Measurements from ENCODE around the gene ASPN.

The ASPN gene

DNA sequence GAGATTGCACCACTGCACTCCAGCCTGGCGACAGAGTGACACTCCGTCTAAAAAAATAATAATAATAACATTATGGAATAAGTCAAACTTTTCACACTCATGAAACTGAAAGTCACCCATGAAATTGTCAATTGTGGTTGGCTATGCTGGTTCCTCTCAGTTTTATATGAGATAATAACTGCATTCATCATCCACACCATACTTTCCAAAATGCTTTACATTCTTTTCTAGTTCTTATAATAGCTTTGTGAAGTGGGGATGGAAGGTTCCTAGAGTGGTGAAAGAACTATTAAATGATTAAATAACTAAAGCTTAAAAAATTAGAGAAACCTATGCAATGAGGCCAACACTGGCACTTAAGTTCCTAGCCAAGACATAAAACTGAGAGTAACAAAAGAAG is 12.6 kb upstream of the ASPN start:
- Histone ChIP-seq H2AK5ac (ENCODE audit: low read depth, low read length) (no peak overlapping the region), H3K14ac (ENCODE audit: low read length) (no peak overlapping the region), H4K91ac (ENCODE audit: low read depth, low read length, poor library complexity) (no peak overlapping the region), H2AFZ (ENCODE audit: low read length) (no peak overlapping the region), H3K36me3 (replicated peaks in 1 of 2; ENCODE audit: control insufficient read depth in 2 of 2, insufficient read depth in 2 of 2, low read length in 2 of 2) (no peaks in the 10 kb centered on the region), H3K4me2 (ENCODE audit: insufficient read depth, low read length, poor library complexity, severe bottlenecking) (no peak overlapping the region), H3K23ac (ENCODE audit: low read depth, low read length, poor library complexity) (no peak overlapping the region), H2BK120ac (ENCODE audit: low read depth, low read length) (no peak overlapping the region), H3K4me1 (ENCODE audit: control insufficient read depth in 2 of 2, insufficient read depth in 1 of 2, low read depth in 1 of 2, low read length in 2 of 2) (peaks cover 9% of the 10 kb centered on the region in 2 donors), H3K18ac (ENCODE audit: low read length) (no peak overlapping the region), H2BK12ac (ENCODE audit: low read length) (no peak overlapping the region), H3K4me3 (ENCODE audit: low read length in 2 of 2) (no peak overlapping the region), H3K9ac (ENCODE audit: low read depth, low read length, poor library complexity) (no peak overlapping the region), H4K8ac (ENCODE audit: low read depth, low read length) (no peak overlapping the region), H2BK5ac (ENCODE audit: low read length) (no peak overlapping the region), H3K9me3 (replicated peaks in 1 of 2; ENCODE audit: control insufficient read depth in 2 of 2, insufficient read depth in 1 of 2, low read depth in 1 of 2, low read length in 2 of 2) (no peaks in the 10 kb centered on the region), H3K4ac (ENCODE audit: low read length) (no peak overlapping the region), H2BK15ac (ENCODE audit: low read length) (no peak overlapping the region), H3K27ac (replicated peaks; ENCODE audit: low read length) (no peak overlapping the region), H3K79me1 (ENCODE audit: low read depth, low read length) (no peaks in the 10 kb centered on the region), H3K27me3 (ENCODE audit: control insufficient read depth in 3 of 3, insufficient read depth in 3 of 3, low read depth in 1 of 3, low read length in 3 of 3) (no peaks in the 10 kb centered on the region)
- no CpG with 5 or more reads among the region's 2 CpGs for WGBS, 2 donors (ENCODE audit: extremely low coverage in 2 of 2, insufficient read length in 2 of 2, insufficient replicate concordance in 1 of 2)
- no peak for DNase-seq (ENCODE audit: low spot score)

GRCh38 chr9:92493749-92494387 is 11.6 kb upstream of the ASPN start:
- no peaks in the 10 kb centered on the region for H3K79me1 ChIP-seq (ENCODE audit: low read depth, low read length)
- H4K91ac ChIP-seq (ENCODE audit: low read depth, low read length, poor library complexity), result no peak overlapping the region
- peaks cover 4 to 6% of the 10 kb centered on the region in 2 donors for H3K4me1 ChIP-seq (ENCODE audit: control insufficient read depth in 2 of 2, insufficient read depth in 1 of 2, low read depth in 1 of 2, low read length in 2 of 2)
- H2BK5ac ChIP-seq (ENCODE audit: low read length), result no peak overlapping the region
- no peak overlapping the region for H2AK5ac ChIP-seq (ENCODE audit: low read depth, low read length)
- H3K4me2 ChIP-seq (ENCODE audit: insufficient read depth, low read length, poor library complexity, severe bottlenecking), result no peak overlapping the region
- H4K8ac ChIP-seq (ENCODE audit: low read depth, low read length), result no peak overlapping the region
- no peak overlapping the region for H2BK120ac ChIP-seq (ENCODE audit: low read depth, low read length)
- H3K36me3 ChIP-seq (replicated peaks in 1 of 2; ENCODE audit: control insufficient read depth in 2 of 2, insufficient read depth in 2 of 2, low read length in 2 of 2), result no peaks in the 10 kb centered on the region
- H3K9me3 ChIP-seq (replicated peaks in 1 of 2; ENCODE audit: control insufficient read depth in 2 of 2, insufficient read depth in 1 of 2, low read depth in 1 of 2, low read length in 2 of 2), result no peaks in the 10 kb centered on the region
- H3K27ac ChIP-seq (replicated peaks; ENCODE audit: low read length), result no peak overlapping the region
- WGBS, 2 donors (ENCODE audit: extremely low coverage in 2 of 2, insufficient read length in 2 of 2, insufficient replicate concordance in 1 of 2), result no CpG with 5 or more reads among the region's 9 CpGs
- H3K9ac ChIP-seq (ENCODE audit: low read depth, low read length, poor library complexity), result no peak overlapping the region
- H3K14ac ChIP-seq (ENCODE audit: low read length), result no peak overlapping the region
- no peak overlapping the region for H3K4ac ChIP-seq (ENCODE audit: low read length)
- no peaks in the 10 kb centered on the region for H3K27me3 ChIP-seq (ENCODE audit: control insufficient read depth in 3 of 3, insufficient read depth in 3 of 3, low read depth in 1 of 3, low read length in 3 of 3)
- no peak overlapping the region for H2BK15ac ChIP-seq (ENCODE audit: low read length)
- no peak overlapping the region for H2BK12ac ChIP-seq (ENCODE audit: low read length)
- H3K18ac ChIP-seq (ENCODE audit: low read length), result peak overlapping the region; percentile 5
- DNase-seq (ENCODE audit: low spot score), result no peak
- no peak overlapping the region for H3K4me3 ChIP-seq (ENCODE audit: low read length in 2 of 2)
- H3K23ac ChIP-seq (ENCODE audit: low read depth, low read length, poor library complexity), result no peak overlapping the region
- no peak overlapping the region for H2AFZ ChIP-seq (ENCODE audit: low read length)

DNA sequence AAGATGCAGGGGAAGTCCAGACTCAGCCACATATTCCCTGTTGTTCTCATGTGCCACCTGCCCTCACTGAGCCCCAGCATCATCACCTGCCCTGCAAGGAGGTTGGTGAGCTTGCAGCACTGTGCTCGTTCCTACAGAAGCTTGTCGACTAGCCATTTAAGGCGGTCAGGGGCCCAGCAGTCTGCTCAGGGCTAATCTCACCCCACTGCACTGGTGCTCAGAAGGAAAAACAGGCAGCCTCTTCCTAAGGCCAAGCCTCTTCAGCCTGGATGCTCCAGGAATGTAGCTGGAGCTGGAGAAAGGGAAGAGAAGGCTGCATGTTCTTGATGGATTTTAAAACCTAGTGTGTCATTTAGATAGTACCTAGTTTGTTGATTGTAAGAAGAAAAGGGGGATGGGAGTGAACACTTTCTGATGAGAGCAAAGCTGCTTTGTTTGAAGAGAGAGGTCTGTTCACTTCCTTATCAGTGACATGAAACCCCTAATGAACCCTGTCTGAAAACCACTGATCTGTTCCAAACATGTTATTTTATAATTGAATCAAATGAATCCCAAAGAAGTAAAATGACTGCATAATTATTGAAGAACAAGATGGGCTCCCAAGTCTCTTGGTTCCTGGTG is 10.6 kb upstream of the ASPN start:
- WGBS, 2 donors (ENCODE audit: extremely low coverage in 2 of 2, insufficient read length in 2 of 2, insufficient replicate concordance in 1 of 2), result no CpG with 5 or more reads among the region's 3 CpGs
- Histone ChIP-seq H2BK12ac (ENCODE audit: low read length) (no peak overlapping the region), H2BK15ac (ENCODE audit: low read length) (no peak overlapping the region), H3K79me1 (ENCODE audit: low read depth, low read length) (no peaks in the 10 kb centered on the region), H3K27ac (replicated peaks; ENCODE audit: low read length) (no peak overlapping the region), H2BK5ac (ENCODE audit: low read length) (no peak overlapping the region), H3K23ac (ENCODE audit: low read depth, low read length, poor library complexity) (peak overlapping the region; percentile 78), H3K4me2 (ENCODE audit: insufficient read depth, low read length, poor library complexity, severe bottlenecking) (no peak overlapping the region), H3K4me1 (ENCODE audit: control insufficient read depth in 2 of 2, insufficient read depth in 1 of 2, low read depth in 1 of 2, low read length in 2 of 2) (peaks cover 0 to 4% of the 10 kb centered on the region in 2 donors), H2AK5ac (ENCODE audit: low read depth, low read length) (no peak overlapping the region), H3K18ac (ENCODE audit: low read length) (peak overlapping the region; percentile 20), H3K36me3 (replicated peaks in 1 of 2; ENCODE audit: control insufficient read depth in 2 of 2, insufficient read depth in 2 of 2, low read length in 2 of 2) (no peaks in the 10 kb centered on the region), H4K8ac (ENCODE audit: low read depth, low read length) (no peak overlapping the region), H4K91ac (ENCODE audit: low read depth, low read length, poor library complexity) (no peak overlapping the region), H3K27me3 (ENCODE audit: control insufficient read depth in 3 of 3, insufficient read depth in 3 of 3, low read depth in 1 of 3, low read length in 3 of 3) (no peaks in the 10 kb centered on the region), H2AFZ (ENCODE audit: low read length) (no peak overlapping the region), H2BK120ac (ENCODE audit: low read depth, low read length) (no peak overlapping the region), H3K9me3 (replicated peaks in 1 of 2; ENCODE audit: control insufficient read depth in 2 of 2, insufficient read depth in 1 of 2, low read depth in 1 of 2, low read length in 2 of 2) (no peaks in the 10 kb centered on the region), H3K14ac (ENCODE audit: low read length) (peak overlapping the region; percentile 48), H3K9ac (ENCODE audit: low read depth, low read length, poor library complexity) (no peak overlapping the region), H3K4ac (ENCODE audit: low read length) (no peak overlapping the region), H3K4me3 (ENCODE audit: low read length in 2 of 2) (no peak overlapping the region)
- no peak for DNase-seq (ENCODE audit: low spot score)

DNA sequence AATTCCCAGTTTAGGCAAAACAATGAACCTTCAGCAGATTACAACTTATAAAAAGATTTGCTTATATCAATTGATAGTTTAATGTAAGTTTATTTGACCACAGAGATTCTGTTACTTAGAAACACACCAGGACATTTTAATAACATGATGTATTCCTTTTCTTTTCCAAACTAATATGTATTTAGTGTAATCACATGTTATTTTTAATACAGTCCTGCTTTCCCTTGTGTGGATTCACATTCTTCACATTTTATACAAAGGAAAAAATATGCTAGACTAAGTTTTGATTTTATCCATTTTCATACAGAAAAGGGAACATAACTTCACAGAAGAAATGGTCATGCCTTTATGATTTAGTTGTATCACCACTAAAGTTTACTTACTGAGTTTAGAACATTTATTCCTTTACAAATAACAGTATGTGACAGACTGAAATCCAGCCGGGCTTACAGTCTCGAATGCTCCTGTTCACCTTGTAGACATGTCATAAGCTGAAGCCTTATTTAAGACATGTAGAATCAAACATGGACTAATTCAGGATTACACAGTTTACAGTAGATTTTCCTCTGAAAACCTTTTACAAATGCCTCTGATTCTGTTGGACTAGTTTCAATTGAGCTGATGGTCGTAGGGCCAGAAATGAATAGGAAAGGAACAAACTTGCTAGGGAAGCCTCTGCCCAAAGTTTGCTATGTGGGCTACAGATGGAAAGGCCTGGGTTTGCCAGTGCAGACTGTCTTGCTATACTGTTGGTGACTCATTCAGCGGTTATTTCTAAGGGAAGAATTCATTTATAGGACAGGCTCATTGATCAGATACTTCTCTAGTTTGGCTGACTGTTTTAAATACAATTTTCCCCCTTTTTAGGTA is 6.6 kb upstream of the ASPN start:
- Histone ChIP-seq H3K4me2 (ENCODE audit: insufficient read depth, low read length, poor library complexity, severe bottlenecking) (no peak overlapping the region), H4K91ac (ENCODE audit: low read depth, low read length, poor library complexity) (no peak overlapping the region), H4K8ac (ENCODE audit: low read depth, low read length) (no peak overlapping the region), H3K18ac (ENCODE audit: low read length) (no peak overlapping the region), H3K4me3 (ENCODE audit: low read length in 2 of 2) (no peak overlapping the region), H3K79me1 (ENCODE audit: low read depth, low read length) (no peaks in the 10 kb centered on the region), H3K23ac (ENCODE audit: low read depth, low read length, poor library complexity) (no peak overlapping the region), H3K27me3 (ENCODE audit: control insufficient read depth in 3 of 3, insufficient read depth in 3 of 3, low read depth in 1 of 3, low read length in 3 of 3) (no peaks in the 10 kb centered on the region), H3K4ac (ENCODE audit: low read length) (no peak overlapping the region), H2BK15ac (ENCODE audit: low read length) (no peak overlapping the region), H2AFZ (ENCODE audit: low read length) (no peak overlapping the region), H3K9ac (ENCODE audit: low read depth, low read length, poor library complexity) (no peak overlapping the region), H2BK120ac (ENCODE audit: low read depth, low read length) (no peak overlapping the region), H2AK5ac (ENCODE audit: low read depth, low read length) (no peak overlapping the region), H2BK5ac (ENCODE audit: low read length) (no peak overlapping the region), H3K14ac (ENCODE audit: low read length) (no peak overlapping the region), H2BK12ac (ENCODE audit: low read length) (no peak overlapping the region), H3K36me3 (replicated peaks in 1 of 2; ENCODE audit: control insufficient read depth in 2 of 2, insufficient read depth in 2 of 2, low read length in 2 of 2) (no peaks in the 10 kb centered on the region), H3K27ac (replicated peaks; ENCODE audit: low read length) (no peak overlapping the region), H3K9me3 (replicated peaks in 1 of 2; ENCODE audit: control insufficient read depth in 2 of 2, insufficient read depth in 1 of 2, low read depth in 1 of 2, low read length in 2 of 2) (no peaks in the 10 kb centered on the region), H3K4me1 (ENCODE audit: control insufficient read depth in 2 of 2, insufficient read depth in 1 of 2, low read depth in 1 of 2, low read length in 2 of 2) (peaks cover 0 to 4% of the 10 kb centered on the region in 2 donors)
- no CpG with 5 or more reads among the region's 4 CpGs for WGBS, 2 donors (ENCODE audit: extremely low coverage in 2 of 2, insufficient read length in 2 of 2, insufficient replicate concordance in 1 of 2)
- DNase-seq (ENCODE audit: low spot score), result no peak
